LNCaP clone FGC (cell line): ENCODE data around the gene OBP2B.

Experiments
- DNase-seq: peaks from one replicate; pipeline ENCODE4 v3.0.0-alpha.2; 2011; ENCODE audit warnings: low read depth
- H3K4me3 ChIP-seq: 2 replicates; pipeline ENCODE4 v1.5.1; 2011; ENCODE audit warnings: mild to moderate bottlenecking, low read depth, low read length, control low read depth
- CTCF ChIP-seq: IDR thresholded peaks from 2 replicates; pipeline ENCODE4 v1.5.1; 2012; ENCODE audit warnings: mild to moderate bottlenecking; ENCODE audit not compliant: control insufficient read depth, insufficient read depth; ENCODE audit errors: extremely low read depth

OBP2B gene

GRCh38 chr9:133194597-133194996 lies 14.5 kb downstream of the OBP2B start:
- no peak overlapping the region for H3K4me3 ChIP-seq
- no peak for TF ChIP-seq CTCF
- no peak for DNase-seq

- H3K4me3 ChIP-seq: no peak overlapping the region
- TF ChIP-seq CTCF: no peak
- no peak for DNase-seq
These were observed 17.1 kb downstream of the OBP2B start for GRCh38 chr9:133191989-133192388.

- DNase-seq: no peak
- no peak overlapping the region for H3K4me3 ChIP-seq
- TF ChIP-seq CTCF: no peak
These were observed 19.2 kb downstream of the OBP2B start for GRCh38 chr9:133189826-133190225.

- DNase-seq: no peak
- no peak for TF ChIP-seq CTCF
- no peak overlapping the region for H3K4me3 ChIP-seq
These were observed 20.2 kb downstream of the OBP2B start for GRCh38 chr9:133188843-133189180.

GRCh38 chr9:133188006-133188842 lies 20.8 kb downstream of the OBP2B start:
- DNase-seq: no peak
- peak; percentile 34; the same call in 1 of the 2 replicates for TF ChIP-seq CTCF
- no peak overlapping the region for H3K4me3 ChIP-seq

- no peak for DNase-seq
- H3K4me3 ChIP-seq: no peak overlapping the region
- TF ChIP-seq CTCF: no peak
These were observed 21.5 kb downstream of the OBP2B start for GRCh38 chr9:133187561-133188005.

GRCh38 chr9:133186736-133187135 lies 22.3 kb downstream of the OBP2B start:
- no peak for DNase-seq
- no peak for TF ChIP-seq CTCF
- H3K4me3 ChIP-seq: no peak overlapping the region
